IPS-11a (cell line): ENCODE results near the gene NUDT5.
A peak's percentile ranks its signal among the peaks of the same experiment; 100 is the strongest.
"Not testable (repeated sequence)": the region's sequence is repeated elsewhere in the genome, so short reads cannot be mapped to it uniquely, and the experiment has no call there.

ENCODE experiments used
- H3K4me3 ChIP-seq: one replicate; pipeline ENCODE4 v1.5.1; 2013; ENCODE audit warnings: low read depth, low read length, control low read depth

Gene NUDT5

DNA sequence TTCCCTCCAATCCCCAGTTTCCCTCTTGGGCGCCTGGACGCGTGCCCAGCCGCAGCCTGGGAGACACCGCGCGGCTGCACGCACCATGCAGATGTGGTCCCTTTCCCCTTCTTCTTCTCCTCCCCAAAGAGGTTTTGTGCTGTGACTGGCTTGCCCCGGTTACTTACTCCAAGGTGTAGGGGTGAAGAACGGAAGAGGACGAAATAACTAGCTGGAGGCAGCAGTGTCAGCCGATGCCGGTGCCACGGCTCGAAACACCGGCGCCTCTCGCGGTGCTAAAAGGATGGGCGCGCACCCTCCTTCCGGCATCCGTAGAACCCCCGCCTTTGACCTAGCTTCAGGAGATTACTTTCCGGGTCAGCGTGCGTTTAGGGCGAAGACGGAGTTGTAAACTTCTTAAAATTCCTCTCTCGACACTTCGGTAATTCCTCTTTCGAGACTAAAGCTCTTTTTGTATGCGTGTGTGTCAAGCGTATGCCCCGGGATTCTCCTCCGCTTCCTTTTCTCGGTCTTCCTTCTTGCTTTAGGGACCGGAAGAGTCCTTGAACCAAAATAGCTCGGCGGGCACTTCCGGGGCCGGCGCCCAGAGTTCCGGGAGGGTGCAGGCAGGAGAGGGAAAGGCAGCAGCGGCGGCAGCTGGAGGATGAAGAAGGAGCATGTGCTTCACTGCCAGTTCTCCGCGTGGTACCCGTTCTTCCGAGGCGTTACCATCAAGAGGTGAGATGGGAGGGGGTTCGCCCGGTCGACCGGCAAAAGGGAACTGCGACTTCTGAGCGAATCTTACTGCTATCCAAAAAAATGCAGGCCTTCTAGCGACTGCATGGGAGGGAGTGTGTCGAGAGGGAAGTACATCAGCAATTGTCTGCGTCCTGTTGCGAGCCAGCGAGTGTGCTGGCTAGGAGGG, at the start of gene NUDT5, which contains the start of gene CDC123:
Gene NUDT5 (minus strand): TSS at position 289 of the 904 bp plus-strand sequence. CDS start 9,600 bp downstream, outside the sequence.
Gene CDC123 (plus strand): TSS at position 586 of the 904 bp plus-strand sequence. CDS start 58 bp downstream, at position 644.
- H3K4me3 ChIP-seq = peak within 1 kb of the TSS; percentile 80

DNA sequence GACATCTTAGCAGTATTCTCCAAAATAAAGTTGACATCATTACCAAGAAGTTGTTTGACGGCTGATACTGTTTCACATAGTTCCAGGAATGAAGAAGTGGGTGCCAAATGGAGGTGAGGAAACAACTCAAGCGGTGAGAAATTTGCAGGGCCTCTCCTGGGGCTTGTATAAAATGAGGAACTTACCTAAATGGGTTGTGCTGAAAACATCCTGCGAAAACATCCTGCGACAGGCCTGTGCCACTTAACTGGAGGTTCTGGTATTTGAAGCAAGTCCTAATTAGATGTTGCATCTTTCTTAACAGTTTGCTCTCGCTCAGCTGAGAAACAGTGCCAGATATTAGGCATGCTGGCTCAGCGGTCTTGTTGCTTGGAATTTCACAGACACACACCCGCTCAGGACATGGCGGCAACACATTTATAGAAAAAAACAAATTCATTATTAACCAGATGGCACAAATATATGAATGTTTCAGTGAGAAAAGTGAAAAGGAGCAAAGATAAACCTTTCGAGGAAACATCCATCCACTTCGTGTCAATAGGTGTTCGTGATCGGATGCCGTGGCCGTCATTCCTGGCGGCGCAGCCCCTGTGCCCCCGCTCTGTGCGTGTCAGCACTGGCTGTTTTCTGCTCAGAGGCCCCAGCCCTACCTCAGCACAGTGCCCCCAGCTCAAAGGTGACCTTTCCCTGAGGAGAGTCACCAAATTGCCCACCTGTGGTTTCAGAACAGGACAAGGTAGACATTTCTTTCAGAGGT, 48.4 kb upstream of the NUDT5 start:
- H3K4me3 ChIP-seq = no peak overlapping the region

DNA sequence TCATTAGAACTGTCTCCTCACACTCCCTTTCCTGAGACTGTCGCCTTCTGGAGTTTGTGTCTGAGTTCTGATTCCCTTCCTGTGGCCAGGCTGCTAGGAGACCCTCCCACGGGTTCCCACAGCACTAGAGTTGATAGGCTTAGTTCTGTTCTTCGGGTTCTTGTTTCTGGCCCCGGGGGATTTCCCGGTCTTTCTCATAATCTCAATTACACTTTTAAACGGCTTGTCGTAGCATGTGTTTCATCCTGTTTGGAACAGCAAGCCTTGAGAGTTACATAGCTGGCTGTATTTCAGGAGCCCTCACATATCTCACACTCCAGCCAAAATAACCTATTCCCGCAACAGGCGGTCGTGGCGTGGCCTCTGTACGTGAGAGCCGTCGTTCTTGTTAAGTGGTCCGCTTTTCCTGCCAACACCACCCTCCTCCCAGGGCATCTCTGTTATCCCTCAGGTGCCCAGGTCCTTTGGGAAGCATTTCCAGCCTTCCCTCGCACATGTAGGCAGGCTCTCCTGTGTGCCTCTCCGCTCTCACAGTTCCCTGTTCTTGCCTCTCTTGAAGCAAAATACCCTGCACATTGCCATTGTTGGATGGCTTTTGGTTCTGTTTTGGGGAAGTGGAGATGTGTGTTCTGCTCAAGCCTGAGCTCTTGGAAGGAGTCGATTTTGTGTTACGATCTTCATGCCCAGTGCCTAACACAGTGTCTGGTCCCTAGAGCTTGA, 46.3 kb upstream of the NUDT5 start:
- no peak overlapping the region for H3K4me3 ChIP-seq

DNA sequence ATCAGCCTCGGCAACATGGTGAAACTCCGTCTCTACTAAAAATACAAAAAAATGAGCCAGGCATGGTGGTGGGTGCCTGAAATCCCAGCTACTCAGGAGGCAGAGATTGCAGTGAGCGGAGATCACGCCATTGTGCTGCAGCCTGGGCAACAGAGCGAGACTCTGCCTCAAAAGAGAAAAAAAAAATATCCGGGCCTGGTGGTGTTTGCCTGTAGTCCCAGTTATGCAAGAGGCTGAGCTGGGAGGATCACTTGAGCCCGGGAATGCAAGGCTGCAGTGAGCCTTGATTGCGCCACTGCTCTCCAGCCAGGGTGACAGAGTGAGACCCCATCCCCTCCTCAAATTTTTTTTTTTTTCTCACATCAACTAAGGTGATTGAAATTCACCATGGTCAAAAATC, 43.1 kb upstream of the NUDT5 start:
- no peak overlapping the region for H3K4me3 ChIP-seq

DNA sequence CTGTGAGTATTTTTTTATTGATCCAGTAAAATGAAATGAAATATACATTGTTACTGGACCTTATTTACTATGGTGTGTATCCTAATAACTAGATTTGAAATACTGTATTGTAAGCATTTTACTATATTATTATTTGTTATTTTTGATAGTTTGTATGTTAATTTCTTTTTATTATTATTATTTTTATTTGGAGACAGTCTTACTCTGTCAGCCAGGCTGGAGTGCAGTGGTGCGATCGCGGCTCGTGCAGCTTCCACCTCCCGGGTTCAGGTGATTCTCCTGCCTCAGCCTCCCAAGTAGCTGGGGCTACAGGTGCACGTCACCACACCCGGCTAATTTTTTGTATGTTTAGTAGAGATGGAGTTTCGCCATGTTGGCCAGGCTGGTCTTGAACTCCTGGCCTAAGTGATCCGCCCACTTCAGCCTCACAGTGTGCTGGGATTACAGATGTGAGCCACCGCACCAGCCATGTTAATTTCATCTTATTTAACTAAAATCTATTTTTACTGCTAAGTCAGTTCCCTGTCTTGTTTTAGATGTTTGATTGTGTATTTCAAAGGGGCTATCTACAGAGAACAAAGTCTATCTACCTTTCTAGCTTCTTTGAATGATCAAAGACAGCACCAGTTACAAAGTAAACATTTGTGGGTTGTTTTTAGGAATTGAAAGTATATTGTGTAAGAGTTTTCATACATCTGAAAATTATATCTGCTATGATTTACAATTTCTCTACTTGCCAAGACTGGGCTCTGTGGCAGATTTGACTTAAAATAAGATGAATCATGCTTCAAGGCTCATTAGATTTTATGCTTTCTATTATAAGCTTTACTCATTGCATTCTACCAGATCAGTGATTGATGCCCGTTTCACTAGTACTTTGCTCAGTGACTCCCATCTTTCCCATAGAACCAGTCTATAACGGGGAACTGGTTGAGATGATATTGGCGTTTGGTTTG, 41.9 kb upstream of the NUDT5 start:
- H3K4me3 ChIP-seq = no peak overlapping the region

DNA sequence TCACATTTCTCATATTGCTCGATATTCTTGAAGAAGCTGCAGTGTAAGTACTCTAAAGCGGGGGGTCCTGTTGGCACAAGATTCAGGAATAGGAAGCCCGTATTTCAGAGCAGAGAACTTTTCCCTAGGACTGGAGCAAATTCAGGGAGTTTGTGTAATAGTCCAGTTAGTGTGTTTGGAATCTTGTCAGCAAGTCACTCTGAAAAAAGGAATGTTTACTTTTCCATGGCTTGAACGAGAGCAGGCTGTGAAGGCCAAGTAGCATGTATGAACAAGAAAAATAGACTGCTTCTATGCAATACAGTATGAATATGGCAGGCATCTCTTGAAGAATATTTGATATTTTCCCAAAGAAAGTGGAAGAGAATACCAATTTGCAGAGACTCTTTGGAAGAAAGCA, 40.1 kb upstream of the NUDT5 start:
- H3K4me3 ChIP-seq = no peak overlapping the region

DNA sequence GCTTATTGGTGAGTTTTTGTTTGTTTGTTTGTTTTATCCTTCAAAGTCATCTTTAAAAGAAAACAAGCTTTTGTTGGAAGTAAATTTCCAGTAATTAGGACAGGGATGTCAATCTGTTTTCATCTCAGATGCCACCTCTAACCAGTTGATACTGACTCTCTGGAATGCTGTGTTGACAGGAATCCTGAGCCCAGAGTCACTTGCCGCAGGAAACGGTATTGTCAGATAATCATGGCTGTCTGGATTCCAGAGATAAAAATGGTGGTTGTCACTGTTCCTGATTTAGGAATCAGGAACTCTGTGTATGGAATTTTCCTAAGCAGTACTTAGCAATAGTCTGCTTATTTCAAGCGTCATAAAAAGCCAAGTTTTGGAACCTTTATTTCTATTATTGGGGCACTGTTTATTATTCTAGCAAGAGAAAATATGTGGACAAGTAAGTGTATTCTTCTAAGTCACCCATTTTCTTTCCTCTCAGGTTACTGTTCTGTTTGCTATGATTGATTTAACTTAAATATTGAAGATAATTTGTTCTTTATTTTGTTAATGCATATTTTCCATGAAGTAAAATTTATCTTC, 39.5 kb upstream of the NUDT5 start:
- no peak overlapping the region for H3K4me3 ChIP-seq

DNA sequence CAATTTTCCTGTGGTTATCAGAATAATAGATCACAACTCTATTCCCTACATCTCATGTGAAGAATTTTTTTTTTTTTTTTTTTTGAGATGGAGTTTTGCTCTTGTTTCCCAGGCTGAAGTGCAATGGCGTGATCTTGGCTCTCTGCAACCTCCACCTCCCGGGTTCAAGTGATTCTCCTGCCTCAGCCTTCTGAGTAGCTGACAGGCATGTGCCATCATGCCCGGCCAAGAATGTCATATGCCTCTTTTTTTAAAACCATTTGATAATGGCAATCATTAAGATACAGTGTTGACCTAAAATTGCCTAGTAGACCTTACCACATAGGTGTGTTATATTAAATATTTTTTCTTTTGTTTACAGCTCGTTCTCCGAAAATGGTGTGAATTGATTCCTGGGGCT, 39.0 kb upstream of the NUDT5 start:
- H3K4me3 ChIP-seq = not testable (repeated sequence)

DNA sequence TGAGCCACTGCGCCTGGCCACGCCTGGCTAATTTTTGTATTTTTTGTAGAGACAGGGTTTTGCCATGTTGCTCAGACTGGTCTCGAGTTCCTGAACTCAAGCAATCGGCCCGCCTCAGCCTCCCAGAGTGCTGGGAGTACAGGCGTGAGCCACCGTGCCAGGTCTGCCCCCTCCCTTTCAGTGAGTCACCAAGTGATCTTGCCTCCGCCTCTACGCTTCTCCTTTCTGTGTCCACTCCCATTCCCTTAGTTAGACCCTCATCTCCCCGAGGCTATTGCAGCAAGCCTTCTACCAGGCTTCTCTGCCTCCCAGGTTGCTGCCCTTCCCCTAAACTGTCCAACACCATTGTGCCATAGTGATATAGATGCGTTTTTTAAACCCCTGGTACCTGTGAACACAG, 33.2 kb upstream of the NUDT5 start:
- no peak overlapping the region for H3K4me3 ChIP-seq

DNA sequence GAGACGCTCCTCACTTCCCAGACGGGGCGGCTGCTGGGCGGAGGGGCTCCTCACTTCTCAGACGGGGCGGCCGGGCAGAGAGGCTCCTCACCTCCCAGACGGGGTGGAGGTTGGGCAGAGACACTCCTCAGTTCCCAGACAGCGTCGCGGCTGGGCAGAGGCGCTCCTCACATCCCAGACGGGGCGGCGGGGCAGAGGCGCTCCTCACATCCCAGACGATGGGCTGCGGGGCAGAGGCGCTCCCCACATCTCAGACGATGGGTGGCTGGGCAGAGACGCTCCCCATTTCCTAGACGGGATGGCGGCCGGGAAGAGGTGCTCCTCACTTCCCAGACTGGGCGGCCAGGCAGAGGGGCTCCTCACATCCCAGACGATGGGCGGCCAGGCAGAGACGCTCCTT, 30.7 kb upstream of the NUDT5 start:
- not testable (repeated sequence) for H3K4me3 ChIP-seq

DNA sequence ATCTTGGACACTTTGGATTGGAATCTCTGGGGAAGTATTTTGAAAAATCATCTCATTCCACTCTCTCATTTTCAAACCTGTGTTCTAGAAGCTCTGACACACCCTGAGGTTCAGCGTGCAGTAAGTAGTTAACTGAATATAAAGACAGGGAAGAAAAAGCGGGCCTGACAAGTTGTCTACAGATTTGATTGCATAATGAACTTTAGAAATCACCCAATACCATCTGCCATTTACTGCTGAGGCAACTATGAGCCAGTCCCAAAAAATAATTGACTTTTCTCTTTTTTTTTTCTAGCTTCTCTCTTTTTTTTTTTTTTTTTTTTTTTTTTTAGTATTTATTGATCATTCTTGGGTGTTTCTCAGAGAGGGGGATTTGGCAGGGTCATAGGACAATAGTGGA, 29.8 kb upstream of the NUDT5 start:
- H3K4me3 ChIP-seq = no peak overlapping the region

DNA sequence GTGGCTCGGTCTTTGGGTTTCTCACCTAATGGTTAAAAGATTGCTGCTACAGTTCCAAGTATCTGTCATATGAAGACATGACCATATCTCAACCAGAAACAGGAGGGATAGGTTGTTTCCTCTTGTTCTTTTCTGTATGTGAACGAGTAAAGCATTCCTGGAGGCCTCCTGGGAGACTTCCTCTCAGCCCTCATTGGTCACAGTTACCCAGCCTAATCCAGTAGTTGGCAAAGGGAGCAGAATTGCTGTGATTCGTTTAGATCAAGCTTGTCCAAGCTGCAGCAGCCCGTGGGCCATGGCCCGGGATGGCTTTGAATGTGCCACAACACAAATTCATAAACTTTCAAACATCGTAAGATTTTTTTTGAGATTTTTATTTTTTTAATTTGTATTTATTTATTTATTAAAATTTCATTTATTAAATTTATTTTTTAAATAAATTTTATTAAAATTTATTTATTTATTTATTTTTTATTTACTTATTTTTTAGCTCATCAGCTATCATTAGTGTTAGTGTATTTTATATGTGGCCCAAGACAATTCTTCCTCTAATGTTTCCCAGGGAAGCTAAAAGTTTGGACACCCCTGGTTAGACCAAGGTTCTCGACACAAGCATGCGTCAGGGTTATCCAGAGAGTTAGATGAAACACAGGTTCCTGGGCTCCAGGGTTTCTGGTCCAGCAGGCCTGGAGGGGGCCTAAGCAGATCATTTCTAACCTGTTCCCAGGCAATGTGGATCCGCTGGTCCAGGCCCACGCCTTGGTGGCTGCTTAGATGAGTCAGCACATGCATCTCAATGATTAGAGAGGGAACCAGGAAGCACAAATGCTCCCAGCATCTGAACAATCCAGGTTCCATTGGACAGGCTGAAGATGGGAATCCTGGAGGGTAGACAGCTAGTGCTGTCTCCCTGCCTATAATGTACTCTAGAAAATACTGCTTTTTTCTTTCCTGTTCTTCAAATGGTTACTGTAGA, 25.9 kb upstream of the NUDT5 start:
- H3K4me3 ChIP-seq = no peak overlapping the region

DNA sequence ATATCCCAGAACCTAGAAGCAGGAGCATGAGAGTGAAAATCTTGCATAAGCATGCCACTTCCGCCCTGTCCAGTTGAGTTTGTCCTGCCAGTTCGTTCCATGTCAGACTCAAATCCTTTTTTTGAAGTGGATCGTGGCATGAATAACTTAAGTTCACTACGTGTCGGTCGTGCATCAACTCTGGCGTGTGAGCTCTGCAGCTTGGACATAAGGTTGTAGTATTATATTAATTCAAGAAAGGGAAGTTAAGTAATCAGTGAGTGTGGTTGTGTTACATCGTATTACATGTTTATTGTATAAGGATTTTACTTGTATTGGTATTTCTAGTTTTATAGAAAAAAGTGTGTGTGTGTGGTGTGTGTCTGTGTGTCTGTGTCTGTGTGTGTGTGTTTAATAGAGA, 23.3 kb upstream of the NUDT5 start:
- H3K4me3 ChIP-seq = no peak overlapping the region

DNA sequence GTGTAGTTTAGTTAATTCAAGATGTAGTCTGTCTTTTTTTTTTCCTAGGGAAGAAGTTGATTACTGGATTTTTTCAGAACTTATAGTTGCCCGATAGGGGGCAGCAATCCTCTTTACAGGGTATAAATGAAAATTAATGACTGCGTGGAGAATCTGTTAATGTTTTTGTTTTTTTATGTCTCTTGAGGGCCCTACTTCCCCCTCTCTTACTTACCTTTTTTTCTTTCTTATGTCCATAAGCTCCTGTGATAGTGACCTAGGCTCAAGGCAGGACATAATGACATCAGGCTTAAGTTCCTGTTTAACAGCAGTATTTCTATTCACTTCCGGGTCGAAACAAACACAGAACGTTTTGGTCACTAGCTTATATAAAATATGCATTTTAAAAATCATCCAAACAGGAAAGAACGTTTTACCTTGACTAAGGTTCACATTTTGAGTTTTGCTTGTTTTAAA, 19.1 kb upstream of the NUDT5 start:
- H3K4me3 ChIP-seq = no peak overlapping the region

DNA sequence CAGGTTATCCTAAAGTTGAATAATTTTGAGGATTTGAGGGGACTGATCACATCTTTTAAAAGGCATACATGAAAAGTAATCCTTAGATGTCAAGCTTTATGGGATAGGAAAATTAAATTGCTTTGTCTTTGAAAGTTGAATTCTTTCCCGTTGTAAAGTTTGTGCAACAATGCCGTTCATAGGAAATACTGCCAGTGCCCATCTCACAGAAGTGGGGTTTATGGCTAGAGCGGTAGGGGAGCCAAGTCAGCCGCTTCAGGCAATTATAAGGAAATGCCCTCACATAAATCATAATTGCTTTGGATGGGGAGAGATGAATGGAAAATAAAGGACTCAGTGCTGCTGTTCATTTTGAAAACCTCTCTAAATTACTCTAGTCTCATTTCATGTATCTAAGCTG, 18.4 kb upstream of the NUDT5 start:
- H3K4me3 ChIP-seq = no peak overlapping the region

DNA sequence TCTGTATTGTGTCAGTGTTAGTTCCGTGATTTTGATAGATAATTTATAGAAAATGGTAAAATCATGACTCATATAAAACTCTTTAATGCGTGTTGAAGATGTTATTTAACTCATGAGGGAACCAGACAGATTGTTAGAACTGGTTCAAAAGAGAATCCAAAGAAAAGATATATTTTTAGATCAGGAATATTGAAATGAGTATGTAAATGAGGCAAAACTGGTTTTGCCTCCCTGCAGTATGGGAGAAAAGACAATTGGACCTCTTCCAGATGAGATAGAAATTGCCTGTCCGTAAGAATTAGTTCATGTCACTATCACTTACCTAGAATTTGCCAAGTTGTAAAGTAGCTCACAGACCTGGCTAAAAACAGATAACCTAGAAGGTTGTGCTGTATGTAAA, 17.9 kb upstream of the NUDT5 start:
- no peak overlapping the region for H3K4me3 ChIP-seq

DNA sequence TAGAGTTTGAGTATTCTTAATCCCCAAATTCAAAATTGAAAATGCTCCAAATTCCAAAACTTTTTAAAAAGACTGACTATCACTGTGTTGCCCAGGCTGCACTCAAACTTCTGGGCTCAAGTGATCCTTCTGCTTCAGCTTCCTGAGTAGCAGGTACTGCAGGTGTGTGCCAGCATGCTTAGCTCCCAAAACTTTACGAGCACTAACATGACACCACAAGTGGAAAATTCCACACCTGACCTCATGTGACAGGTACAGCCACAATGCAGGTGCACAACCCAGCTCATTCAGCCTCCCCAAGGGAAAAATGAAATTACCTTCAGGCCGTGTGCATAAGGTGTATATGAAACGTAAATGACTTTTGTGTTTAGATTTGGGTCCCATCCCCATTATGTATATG, 16.8 kb upstream of the NUDT5 start:
- H3K4me3 ChIP-seq = no peak overlapping the region

DNA sequence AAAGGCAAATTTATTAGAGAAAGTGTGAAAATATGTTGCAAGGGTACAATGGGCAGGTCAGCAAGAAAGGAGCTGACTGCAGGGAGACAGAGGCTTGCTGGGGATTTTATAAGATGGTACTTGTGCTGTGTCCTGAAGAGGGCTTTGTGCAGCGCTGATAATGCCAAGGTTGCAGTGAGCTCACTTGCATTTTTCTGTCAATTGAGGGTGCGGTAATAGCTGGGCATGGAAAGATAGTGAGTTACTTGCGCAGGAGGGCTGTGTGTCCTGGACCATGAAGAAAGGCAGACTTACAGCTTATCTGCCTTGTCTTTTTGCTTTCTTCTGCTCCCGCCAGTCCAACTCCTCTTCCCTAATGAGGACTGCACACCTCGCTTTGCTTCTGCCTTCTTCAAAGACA, 12.8 kb upstream of the NUDT5 start:
- no peak overlapping the region for H3K4me3 ChIP-seq

DNA sequence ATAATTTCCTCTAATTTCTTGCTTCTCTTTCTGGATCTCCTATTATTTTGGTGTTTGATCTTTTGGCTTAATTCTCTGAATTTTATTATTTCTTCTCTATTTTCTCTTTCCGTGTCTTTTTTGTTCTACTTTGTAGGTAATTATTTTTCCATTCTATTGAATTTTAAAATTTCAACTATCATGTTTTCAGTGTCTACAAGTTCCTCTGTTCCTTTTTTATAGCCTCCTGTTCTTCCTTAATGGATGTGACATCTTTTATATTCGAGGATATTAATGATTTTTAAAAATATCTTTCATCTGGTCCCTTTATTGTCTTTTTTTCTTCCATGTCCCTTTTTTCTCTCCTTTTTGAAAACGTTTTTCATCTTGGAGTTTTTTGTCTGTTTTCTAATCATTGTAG, 11.4 kb upstream of the NUDT5 start:
- H3K4me3 ChIP-seq = no peak overlapping the region
